OCI-LY1 (cell line): ENCODE results near the gene KCNMA1.

Experiments used
- H2AFZ ChIP-seq: fragments of 200-600 bp; sonication (generic), shearing (Covaris generic); 2 replicates; pipeline ENCODE4 v1.6.0; 2014; ENCODE audit warnings: antibody characterized with exemption, mild to moderate bottlenecking, low read length
- H3F3A ChIP-seq: fragments of 200-600 bp; sonication (generic), shearing (Covaris generic); 2 replicates; pipeline ENCODE4 v1.6.0; 2014; ENCODE audit warnings: mild to moderate bottlenecking, antibody characterized with exemption, low read length, moderate library complexity; ENCODE audit not compliant: insufficient read depth
- H3K27ac ChIP-seq: fragments of 200-600 bp; sonication (generic); 2 replicates; pipeline ENCODE4 v1.5.1; 2014; ENCODE audit warnings: low read length, mixed run types, mild to moderate bottlenecking, low read depth; ENCODE audit not compliant: poor library complexity, severe bottlenecking
- H3K27me3 ChIP-seq: fragments of 200-600 bp; sonication (generic); 2 replicates; pipeline ENCODE4 v1.6.0; 2014; ENCODE audit warnings: antibody characterized with exemption, mild to moderate bottlenecking, low read length, moderate library complexity; ENCODE audit not compliant: insufficient read depth
- H3K36me3 ChIP-seq: fragments of 200-600 bp; sonication (generic); 2 replicates; pipeline ENCODE4 v1.6.1; 2014; ENCODE audit warnings: mild to moderate bottlenecking, antibody characterized with exemption, low read length, moderate library complexity, mixed read lengths; ENCODE audit not compliant: insufficient read depth
- H3K4me1 ChIP-seq: fragments of 200-600 bp; sonication (generic); 2 replicates; pipeline ENCODE4 v1.5.1; 2014; ENCODE audit warnings: mild to moderate bottlenecking, low read length, moderate library complexity; ENCODE audit not compliant: insufficient read depth, severe bottlenecking
- H3K4me2 ChIP-seq: fragments of 200-600 bp; sonication (generic), shearing (Covaris generic); 2 replicates; pipeline ENCODE4 v1.6.1; 2014; ENCODE audit warnings: low read length
- H3K4me3 ChIP-seq: fragments of 200-600 bp; sonication (generic); 2 replicates; pipeline ENCODE4 v1.5.1; 2014; ENCODE audit warnings: low read length, low read depth, mild to moderate bottlenecking, mixed read lengths; ENCODE audit not compliant: poor library complexity, severe bottlenecking
- H3K79me2 ChIP-seq: fragments of 200-600 bp; shearing (Covaris generic); 2 replicates; pipeline ENCODE4 v1.6.1; 2016; ENCODE audit warnings: mixed run types, low read length, mixed read lengths; ENCODE audit not compliant: insufficient read depth
- H3K9ac ChIP-seq: fragments of 200-600 bp; sonication (generic), shearing (Covaris generic); 2 replicates; pipeline ENCODE4 v1.6.1; 2014; ENCODE audit warnings: mild to moderate bottlenecking, low read length, mixed read lengths
- H3K9me2 ChIP-seq: fragments of 200-600 bp; sonication (generic), shearing (Covaris generic); 2 replicates; pipeline ENCODE4 v1.6.1; 2014; ENCODE audit warnings: low read depth, mild to moderate bottlenecking, low read length, mixed read lengths
- H3K9me3 ChIP-seq: fragments of 200-600 bp; shearing (Covaris generic); 2 replicates; pipeline ENCODE4 v1.6.1; 2014; ENCODE audit warnings: low read length, mixed read lengths
- H4K20me1 ChIP-seq: fragments of 200-600 bp; sonication (generic), shearing (Covaris generic); 2 replicates; pipeline ENCODE4 v1.6.0; 2016; ENCODE audit warnings: mild to moderate bottlenecking, low read length; ENCODE audit not compliant: insufficient read depth
- EZH2 ChIP-seq: fragments of 200-600 bp; sonication (generic), shearing (Covaris generic); IDR thresholded peaks from 2 replicates; pipeline ENCODE4 v1.8.0; 2017; ENCODE audit warnings: borderline replicate concordance, mixed run types, mild to moderate bottlenecking, antibody characterized with exemption, low read length, moderate library complexity, mixed read lengths
- TF ChIP-seq, protein P1 (sequence below): fragments of 200-600 bp; sonication (generic), shearing (Covaris generic); IDR thresholded peaks from 2 replicates; pipeline ENCODE4 v1.5.1; 2017; ENCODE audit warnings: mild to moderate bottlenecking, antibody characterized with exemption, low read length, moderate library complexity, mixed read lengths

Gene KCNMA1

DNA sequence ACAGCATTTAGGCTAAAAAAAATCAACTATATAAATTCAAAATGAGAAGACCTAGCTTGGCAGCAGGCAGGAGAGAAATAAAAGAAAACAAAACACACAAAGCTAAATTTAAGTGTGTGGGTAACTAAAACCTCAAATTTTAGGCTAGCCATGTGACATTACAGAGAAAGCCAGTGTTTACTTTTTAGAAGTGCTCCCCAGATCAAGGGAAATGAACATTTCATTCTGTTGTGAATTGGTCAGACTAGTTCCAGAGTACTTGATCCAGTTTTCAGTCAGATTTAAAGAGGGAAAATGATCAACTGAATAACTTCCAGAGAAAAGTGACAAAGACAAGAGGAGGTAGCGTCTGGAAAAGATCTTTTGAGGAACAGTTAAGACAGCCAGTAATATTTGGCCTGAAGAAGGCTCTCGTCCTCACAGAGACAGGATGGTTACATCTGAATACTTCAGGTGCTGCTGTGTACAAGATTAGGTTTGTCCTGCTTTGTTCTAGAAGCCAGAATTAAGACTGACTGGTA, 563.4 kb downstream of the KCNMA1 start:
- Histone ChIP-seq H4K20me1 (no peaks in the 10 kb centered on the region), H3K9ac (no peak overlapping the region), H3K27ac (no peak overlapping the region), H3K27me3 (no peaks in the 10 kb centered on the region), H3F3A (no peaks in the 10 kb centered on the region), H3K9me2 (no peaks in the 10 kb centered on the region), H3K9me3 (no peaks in the 10 kb centered on the region), H3K4me1 (no peaks in the 10 kb centered on the region), H3K4me3 (no peak overlapping the region), H3K79me2 (no peaks in the 10 kb centered on the region), H3K36me3 (no peaks in the 10 kb centered on the region), H2AFZ (no peak overlapping the region), H3K4me2 (no peak overlapping the region)
- TF ChIP-seq EZH2: no peak

DNA sequence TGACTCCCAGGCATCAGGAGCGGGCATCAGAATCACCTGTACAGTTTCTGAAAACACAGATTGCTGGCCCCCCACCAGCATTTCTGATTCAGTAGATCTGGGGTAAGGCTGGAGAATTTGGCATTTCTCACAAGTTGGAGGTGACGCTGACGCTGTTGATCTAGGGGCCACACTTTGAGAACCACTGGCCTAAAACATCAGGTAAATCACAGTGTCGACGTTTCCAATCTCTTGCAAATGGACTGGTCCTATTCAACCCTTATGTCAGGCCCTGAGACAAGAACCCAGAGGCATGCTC, 564.0 kb downstream of the KCNMA1 start:
- Histone ChIP-seq H2AFZ (no peak overlapping the region), H3K4me3 (no peak overlapping the region), H3K4me2 (no peak overlapping the region), H4K20me1 (no peaks in the 10 kb centered on the region), H3K9me3 (no peaks in the 10 kb centered on the region), H3K27me3 (no peaks in the 10 kb centered on the region), H3K79me2 (no peaks in the 10 kb centered on the region), H3K9me2 (no peaks in the 10 kb centered on the region), H3K27ac (no peak overlapping the region), H3K4me1 (no peaks in the 10 kb centered on the region), H3F3A (no peaks in the 10 kb centered on the region), H3K36me3 (no peaks in the 10 kb centered on the region), H3K9ac (no peak overlapping the region)
- TF ChIP-seq, protein P1, sequence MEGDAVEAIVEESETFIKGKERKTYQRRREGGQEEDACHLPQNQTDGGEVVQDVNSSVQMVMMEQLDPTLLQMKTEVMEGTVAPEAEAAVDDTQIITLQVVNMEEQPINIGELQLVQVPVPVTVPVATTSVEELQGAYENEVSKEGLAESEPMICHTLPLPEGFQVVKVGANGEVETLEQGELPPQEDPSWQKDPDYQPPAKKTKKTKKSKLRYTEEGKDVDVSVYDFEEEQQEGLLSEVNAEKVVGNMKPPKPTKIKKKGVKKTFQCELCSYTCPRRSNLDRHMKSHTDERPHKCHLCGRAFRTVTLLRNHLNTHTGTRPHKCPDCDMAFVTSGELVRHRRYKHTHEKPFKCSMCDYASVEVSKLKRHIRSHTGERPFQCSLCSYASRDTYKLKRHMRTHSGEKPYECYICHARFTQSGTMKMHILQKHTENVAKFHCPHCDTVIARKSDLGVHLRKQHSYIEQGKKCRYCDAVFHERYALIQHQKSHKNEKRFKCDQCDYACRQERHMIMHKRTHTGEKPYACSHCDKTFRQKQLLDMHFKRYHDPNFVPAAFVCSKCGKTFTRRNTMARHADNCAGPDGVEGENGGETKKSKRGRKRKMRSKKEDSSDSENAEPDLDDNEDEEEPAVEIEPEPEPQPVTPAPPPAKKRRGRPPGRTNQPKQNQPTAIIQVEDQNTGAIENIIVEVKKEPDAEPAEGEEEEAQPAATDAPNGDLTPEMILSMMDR: no peak
- TF ChIP-seq EZH2: no peak

DNA sequence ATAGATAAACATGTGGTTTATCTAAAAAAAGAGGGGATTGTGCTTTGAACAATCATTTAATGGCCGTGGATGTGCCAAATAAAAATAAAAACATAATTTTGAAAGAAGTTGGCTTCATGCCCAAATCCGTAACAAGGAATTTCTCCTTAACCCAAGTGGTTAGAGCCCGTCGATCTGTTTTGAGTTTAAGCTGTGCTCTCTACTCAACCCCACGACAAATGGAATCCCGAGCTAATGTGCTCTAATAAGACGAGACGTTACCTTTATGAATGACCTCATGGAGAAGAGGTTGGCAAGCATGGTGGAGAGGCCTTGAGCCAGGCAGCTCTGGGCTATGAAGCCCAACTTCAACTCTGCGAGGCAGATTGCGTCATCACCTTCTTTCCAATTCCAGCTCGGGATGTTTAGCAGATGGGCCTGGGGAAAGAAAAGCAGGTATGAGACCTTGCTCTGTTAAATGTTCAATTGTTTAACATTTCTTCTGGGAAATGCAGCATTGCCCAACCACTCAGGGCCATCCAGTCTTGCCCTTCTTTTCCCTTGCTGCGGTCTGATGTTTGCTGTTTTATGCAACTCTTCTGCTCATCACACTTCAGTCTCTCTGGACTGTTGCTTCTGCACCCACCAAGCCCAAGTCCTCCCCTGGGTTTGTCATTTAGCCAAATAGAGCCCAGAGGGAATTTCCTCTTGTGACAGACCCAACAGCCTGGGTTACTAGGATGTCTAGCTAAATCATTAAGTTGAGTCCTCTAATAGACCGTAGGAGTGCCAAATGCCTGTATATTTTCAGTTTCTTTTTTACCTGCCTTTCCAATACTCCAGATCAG, 564.6 kb downstream of the KCNMA1 start:
- Histone ChIP-seq H3K9me2 (no peaks in the 10 kb centered on the region), H3K9ac (no peak overlapping the region), H3K9me3 (no peaks in the 10 kb centered on the region), H3F3A (no peaks in the 10 kb centered on the region), H3K79me2 (no peaks in the 10 kb centered on the region), H3K4me1 (no peaks in the 10 kb centered on the region), H4K20me1 (no peaks in the 10 kb centered on the region), H2AFZ (no peak overlapping the region), H3K27me3 (no peaks in the 10 kb centered on the region), H3K36me3 (no peaks in the 10 kb centered on the region), H3K4me3 (no peak overlapping the region), H3K27ac (no peak overlapping the region), H3K4me2 (no peak overlapping the region)
- TF ChIP-seq, protein P1: no peak
- no peak for TF ChIP-seq EZH2
